Central memory CD8-positive, alpha-beta T cell (primary cell): Measurements from ENCODE around the gene SENP1.

Experiments
- ATAC-seq: fragments of 150-1000 bp; cut with Tn5 transposase; replicated peaks from 2 replicates; pipeline ENCODE4 v1.10.0; 2022; ENCODE audit warnings: mild to moderate bottlenecking, moderate FRiP score, moderate number of reproducible peaks; ENCODE audit not compliant: poor library complexity, severe bottlenecking; ENCODE audit errors: extremely low read depth
- DNase-seq, 2 donors: peaks; one replicate each; pipeline ENCODE4 v3.0.0; 2021; ENCODE audit warnings: low spot score in 2 of 2
- H3K27ac Mint-ChIP-seq: one replicate; pipeline ENCODE4 v1.8.0; 2022; ENCODE audit warnings: low read depth, mild to moderate bottlenecking, moderate library complexity, mixed read lengths
- H3K27me3 Mint-ChIP-seq: one replicate; pipeline ENCODE4 v1.8.0; 2022; ENCODE audit warnings: mixed read lengths
- H3K36me3 Mint-ChIP-seq: one replicate; pipeline ENCODE4 v1.8.0; 2022; ENCODE audit warnings: mild to moderate bottlenecking, moderate library complexity, mixed read lengths; ENCODE audit not compliant: insufficient read depth
- H3K4me1 Mint-ChIP-seq: one replicate; pipeline ENCODE4 v1.8.0; 2022; ENCODE audit warnings: mixed read lengths
- H3K4me3 Mint-ChIP-seq: one replicate; pipeline ENCODE4 v1.8.0; 2022; ENCODE audit warnings: mild to moderate bottlenecking, moderate library complexity, mixed read lengths
- H3K9me3 Mint-ChIP-seq: one replicate; pipeline ENCODE4 v1.8.0; 2022; ENCODE audit warnings: mixed read lengths

Gene SENP1

GRCh38 chr12:48105867-48106680, at the start of gene SENP1:
Gene SENP1, minus strand, starts transcription at chr12:48106079. Its CDS starts 4,607 bp downstream, at chr12:48101472.
- Mint-ChIP-seq H3K4me1 (peaks cover 38% of the 10 kb centered on the region), H3K4me3 (peak within 1 kb of the TSS; percentile 93), H3K9me3 (no peaks in the 10 kb centered on the region), H3K27me3 (no peaks in the 10 kb centered on the region), H3K36me3 (peaks cover 16% of the 10 kb centered on the region), H3K27ac (peak within 1 kb of the TSS; percentile 92)
- ATAC-seq (peak; percentile 80), DNase-seq (peak; percentile 84 to 88)

GRCh38 chr12:48151103-48151771, 45.4 kb upstream of the SENP1 start:
- H3K4me3 Mint-ChIP-seq = no peak overlapping the region
- no peak overlapping the region for H3K27ac Mint-ChIP-seq
- ATAC-seq = no peak

DNA sequence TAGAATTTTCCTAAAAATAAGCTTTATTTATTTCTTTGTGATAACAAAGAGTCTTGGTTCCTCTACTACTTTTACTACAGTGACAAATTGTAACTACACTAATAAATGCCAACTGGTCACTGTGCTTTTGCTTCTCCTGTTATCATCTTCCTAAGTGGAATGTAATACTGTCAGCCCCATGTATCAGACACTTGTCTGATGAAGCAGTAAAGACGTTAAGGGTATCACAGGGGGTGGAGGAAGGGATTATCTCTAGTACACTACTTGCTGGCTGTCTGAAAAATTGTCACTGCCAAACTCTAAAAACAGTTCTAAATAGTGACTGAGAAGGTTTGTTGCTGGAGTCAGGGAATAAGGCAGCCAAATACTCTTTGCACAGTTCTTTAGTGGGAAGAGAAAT, 40.1 kb upstream of the SENP1 start:
- Mint-ChIP-seq H3K4me1 (no peaks in the 10 kb centered on the region), H3K27ac (peak overlapping the region; percentile 9), H3K9me3 (no peaks in the 10 kb centered on the region), H3K4me3 (no peak overlapping the region), H3K36me3 (peaks cover 46% of the 10 kb centered on the region), H3K27me3 (no peaks in the 10 kb centered on the region)
- DNase-seq (no peak), ATAC-seq (no peak)

More at GRCh38 chr12:48151103-48151771, 45.4 kb upstream of the SENP1 start:
- DNase-seq = no peak
- Mint-ChIP-seq H3K4me1 (peaks cover 15% of the 10 kb centered on the region), H3K36me3 (peaks cover 56% of the 10 kb centered on the region), H3K27me3 (no peaks in the 10 kb centered on the region), H3K9me3 (no peaks in the 10 kb centered on the region)

GRCh38 chr12:48143898-48144297, 38.0 kb upstream of the SENP1 start:
- peaks cover 28% of the 10 kb centered on the region for H3K36me3 Mint-ChIP-seq
- H3K4me1 Mint-ChIP-seq = no peaks in the 10 kb centered on the region
- ATAC-seq = no peak
- H3K4me3 Mint-ChIP-seq = no peak overlapping the region
- H3K27ac Mint-ChIP-seq = no peak overlapping the region
- H3K9me3 Mint-ChIP-seq = no peaks in the 10 kb centered on the region
- H3K27me3 Mint-ChIP-seq = no peaks in the 10 kb centered on the region
- DNase-seq = no peak

- H3K27me3 Mint-ChIP-seq = no peaks in the 10 kb centered on the region
- peaks cover 22% of the 10 kb centered on the region for H3K36me3 Mint-ChIP-seq
- no peaks in the 10 kb centered on the region for H3K9me3 Mint-ChIP-seq
- no peaks in the 10 kb centered on the region for H3K4me1 Mint-ChIP-seq
- DNase-seq (no peak), ATAC-seq (no peak)
- H3K27ac Mint-ChIP-seq = no peak overlapping the region
- H3K4me3 Mint-ChIP-seq = no peak overlapping the region
These were observed 37.2 kb upstream of the SENP1 start for GRCh38 chr12:48142818-48143674.

- Mint-ChIP-seq H3K27ac (no peak overlapping the region), H3K4me1 (no peaks in the 10 kb centered on the region), H3K27me3 (no peaks in the 10 kb centered on the region), H3K9me3 (no peaks in the 10 kb centered on the region), H3K4me3 (no peak overlapping the region), H3K36me3 (peaks cover 5% of the 10 kb centered on the region)
- no peak for DNase-seq
- ATAC-seq = no peak
These were observed 29.1 kb upstream of the SENP1 start for GRCh38 chr12:48135027-48135426.

DNA sequence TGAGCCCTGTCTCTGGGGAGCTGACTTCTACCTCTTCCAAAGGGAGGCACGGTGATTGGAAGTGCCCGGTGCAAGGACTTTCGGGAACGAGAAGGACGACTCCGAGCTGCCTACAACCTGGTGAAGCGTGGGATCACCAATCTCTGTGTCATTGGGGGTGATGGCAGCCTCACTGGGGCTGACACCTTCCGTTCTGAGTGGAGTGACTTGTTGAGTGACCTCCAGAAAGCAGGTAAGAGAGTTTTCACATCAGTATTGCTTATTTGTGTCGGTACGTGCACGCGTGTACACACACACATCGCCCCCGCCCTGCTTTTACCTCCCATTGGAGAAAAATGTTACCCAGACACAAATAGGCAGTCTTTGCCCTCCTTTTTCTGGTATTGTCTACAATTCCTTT, 26.9 kb upstream of the SENP1 start:
- Mint-ChIP-seq H3K36me3 (peaks cover 5% of the 10 kb centered on the region), H3K27me3 (no peaks in the 10 kb centered on the region), H3K27ac (no peak overlapping the region), H3K9me3 (no peaks in the 10 kb centered on the region), H3K4me1 (no peaks in the 10 kb centered on the region), H3K4me3 (no peak overlapping the region)
- DNase-seq = no peak
- ATAC-seq = no peak

- H3K4me1 Mint-ChIP-seq = no peaks in the 10 kb centered on the region
- H3K9me3 Mint-ChIP-seq = no peaks in the 10 kb centered on the region
- H3K36me3 Mint-ChIP-seq = peaks cover 7% of the 10 kb centered on the region
- H3K4me3 Mint-ChIP-seq = no peak overlapping the region
- DNase-seq = no peak
- H3K27ac Mint-ChIP-seq = no peak overlapping the region
- no peak for ATAC-seq
- H3K27me3 Mint-ChIP-seq = no peaks in the 10 kb centered on the region
These were observed 25.6 kb upstream of the SENP1 start for GRCh38 chr12:48131517-48131916.

DNA sequence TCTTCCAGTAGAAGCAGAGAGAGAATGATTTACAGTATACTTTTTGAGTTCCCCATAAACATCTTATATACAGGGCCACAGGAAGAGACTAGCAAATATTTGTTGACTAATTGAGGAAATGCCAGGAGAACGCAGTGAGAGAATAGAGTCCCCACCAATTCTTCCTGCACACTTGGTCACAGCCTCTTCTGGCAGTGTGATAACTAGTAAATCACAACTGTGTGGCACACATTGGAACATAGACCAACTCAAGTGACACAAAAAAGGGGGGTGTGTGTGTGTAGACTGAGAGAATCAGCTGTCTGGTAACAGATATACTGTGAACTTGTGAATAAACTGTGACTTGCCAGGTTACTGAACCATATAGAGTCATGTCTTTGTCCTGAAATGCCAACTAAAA, 23.5 kb upstream of the SENP1 start:
- no peak for ATAC-seq
- Mint-ChIP-seq H3K4me3 (no peak overlapping the region), H3K36me3 (peaks cover 4% of the 10 kb centered on the region), H3K27ac (no peak overlapping the region), H3K27me3 (no peaks in the 10 kb centered on the region), H3K9me3 (no peaks in the 10 kb centered on the region), H3K4me1 (no peaks in the 10 kb centered on the region)
- no peak for DNase-seq

GRCh38 chr12:48128800-48129199, 22.9 kb upstream of the SENP1 start:
- ATAC-seq (no peak), DNase-seq (no peak)
- H3K4me1 Mint-ChIP-seq = no peaks in the 10 kb centered on the region
- H3K4me3 Mint-ChIP-seq = no peak overlapping the region
- H3K27ac Mint-ChIP-seq = no peak overlapping the region
- no peaks in the 10 kb centered on the region for H3K27me3 Mint-ChIP-seq
- H3K36me3 Mint-ChIP-seq = peaks cover 3% of the 10 kb centered on the region
- no peaks in the 10 kb centered on the region for H3K9me3 Mint-ChIP-seq

DNA sequence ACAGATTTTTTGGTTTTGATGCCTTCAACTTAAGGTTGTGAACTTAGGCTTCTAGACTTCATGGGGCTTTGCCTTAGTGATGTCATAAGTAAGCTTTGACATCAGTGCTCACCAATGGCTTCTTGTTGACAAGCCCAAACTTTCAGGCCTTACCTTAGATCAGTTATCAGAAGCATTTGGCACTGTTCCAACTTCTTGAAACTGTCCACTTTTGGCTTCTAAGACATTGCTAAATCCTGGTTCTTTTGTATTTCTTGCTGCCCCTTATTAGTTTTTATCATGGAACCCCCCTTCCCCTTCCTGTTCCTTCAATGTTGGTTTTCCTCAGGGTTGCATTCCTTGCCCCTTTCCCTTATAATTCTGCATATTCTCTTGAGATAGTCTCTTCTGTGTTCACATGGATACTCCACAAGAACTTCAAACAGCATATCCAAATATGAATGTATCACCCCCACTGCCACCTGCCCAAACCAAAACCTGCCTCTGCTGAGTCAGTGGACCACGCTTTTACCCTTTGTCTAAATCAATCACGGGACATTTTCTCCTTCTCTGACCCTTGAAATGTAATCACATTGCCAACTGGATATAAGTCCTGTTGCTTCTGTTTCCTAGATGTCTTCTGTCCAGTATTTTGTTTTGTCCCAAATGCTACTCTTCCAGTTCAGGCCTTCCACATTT, 21.2 kb upstream of the SENP1 start:
- Mint-ChIP-seq H3K36me3 (peaks cover 3% of the 10 kb centered on the region), H3K27me3 (no peaks in the 10 kb centered on the region), H3K4me3 (no peak overlapping the region), H3K27ac (no peak overlapping the region), H3K9me3 (no peaks in the 10 kb centered on the region), H3K4me1 (no peaks in the 10 kb centered on the region)
- DNase-seq = no peak
- no peak for ATAC-seq

DNA sequence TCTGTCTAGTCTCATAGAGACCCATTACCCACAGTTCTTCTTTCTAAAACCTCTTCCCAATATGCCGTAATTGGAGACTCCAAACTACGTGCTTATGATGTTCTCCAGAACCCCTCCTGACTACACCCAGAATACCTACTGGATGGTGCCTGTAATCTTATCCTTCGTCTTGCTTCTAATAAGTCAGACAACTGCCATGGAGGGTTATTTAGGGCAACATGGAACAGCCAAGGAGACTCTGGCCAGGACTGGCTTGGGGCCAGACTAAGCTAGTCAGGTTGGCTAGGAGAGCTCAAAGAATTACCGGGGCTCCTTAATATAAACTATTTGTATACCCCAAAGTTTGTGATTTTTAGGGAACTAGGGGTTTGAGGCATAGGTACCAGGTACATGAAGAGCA, 20.1 kb upstream of the SENP1 start:
- no peak for DNase-seq
- H3K36me3 Mint-ChIP-seq = peaks cover 3% of the 10 kb centered on the region
- no peak overlapping the region for H3K27ac Mint-ChIP-seq
- H3K4me1 Mint-ChIP-seq = no peaks in the 10 kb centered on the region
- H3K9me3 Mint-ChIP-seq = no peaks in the 10 kb centered on the region
- no peak for ATAC-seq
- H3K4me3 Mint-ChIP-seq = no peak overlapping the region
- no peaks in the 10 kb centered on the region for H3K27me3 Mint-ChIP-seq
